Measurements from ENCODE around the gene EGFLAM.

GRCh38 chr5:38463634-38464521 lies 205.5 kb downstream of the EGFLAM start:
- TF ChIP-seq CTCF (IDR thresholded peaks at IDR 0.05) = no peak
- TF ChIP-seq POLR2A (IDR thresholded peaks at IDR 0.05) = no peak

Measured in testis (tissue), 2 donors.